HG03439 (cell line): ENCODE measurements around the gene NCBP3.

Source experiments
- ATAC-seq: cut with Tn5 transposase; IDR thresholded peaks from one replicate; pipeline ENCODE4 v1.9.1; 2021; ENCODE audit warnings: mild to moderate bottlenecking, moderate library complexity; ENCODE audit not compliant: unreplicated experiment

The NCBP3 gene

GRCh38 chr17:3812771-3813170 lies 33.3 kb downstream of the NCBP3 start:
- no peak for ATAC-seq

DNA sequence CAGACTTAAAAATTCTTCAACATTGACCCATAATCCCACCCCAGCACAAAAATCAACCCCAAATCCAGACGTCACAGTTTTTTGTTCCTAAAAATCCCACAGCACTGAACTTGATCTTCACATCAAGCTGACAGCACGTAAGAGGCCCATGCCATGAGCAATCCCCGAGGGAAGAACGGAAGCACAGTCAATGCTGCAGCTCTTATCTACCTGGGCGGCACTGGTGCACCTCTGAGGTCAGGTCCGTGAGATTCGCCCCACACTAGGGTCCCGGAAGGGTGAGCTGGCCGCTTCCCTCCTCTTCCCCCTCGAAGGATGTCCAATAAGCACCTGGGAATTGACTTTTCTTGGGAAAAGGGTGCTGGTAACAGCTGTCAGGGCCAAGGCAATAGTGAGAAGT lies 33.8 kb downstream of the NCBP3 start:
- ATAC-seq, result no peak

DNA sequence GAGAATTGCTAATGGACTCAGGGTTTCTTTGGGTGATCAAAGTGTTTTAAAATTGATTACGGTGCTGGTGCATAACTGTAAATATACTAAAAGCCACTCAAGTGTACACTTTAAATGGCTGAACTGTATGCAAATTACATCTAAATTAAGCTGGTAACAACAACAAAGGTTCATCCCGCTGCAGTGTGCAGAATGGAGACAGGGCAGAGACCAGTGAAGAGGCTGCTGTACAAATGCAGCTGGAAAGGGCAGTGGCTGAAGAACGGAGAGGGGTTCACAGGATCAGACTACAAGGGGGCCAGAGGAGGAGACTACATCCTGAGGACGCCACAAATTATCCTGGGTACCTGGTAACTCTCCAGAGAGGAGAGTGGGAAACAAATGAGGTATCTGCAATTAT lies 36.0 kb downstream of the NCBP3 start:
- ATAC-seq, result no peak

DNA sequence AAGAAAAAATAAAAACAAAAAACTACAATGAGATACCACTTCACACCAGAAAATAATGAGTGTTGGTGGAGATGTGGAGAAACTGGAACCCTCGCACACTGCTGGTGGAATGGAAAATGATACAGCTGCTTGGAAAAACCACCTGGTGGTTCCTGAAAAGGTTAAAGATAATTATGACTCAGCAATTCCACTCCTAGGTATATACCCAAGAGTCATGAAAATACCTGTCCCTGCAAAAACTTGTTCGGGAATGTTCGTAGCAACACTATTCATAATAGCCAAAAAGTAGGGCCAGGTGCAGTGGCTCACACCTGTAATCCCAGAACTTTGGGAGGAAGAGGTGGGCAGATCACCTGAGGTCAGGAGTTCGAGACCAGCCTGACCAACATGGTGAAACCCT lies 36.9 kb downstream of the NCBP3 start:
- no peak for ATAC-seq

DNA sequence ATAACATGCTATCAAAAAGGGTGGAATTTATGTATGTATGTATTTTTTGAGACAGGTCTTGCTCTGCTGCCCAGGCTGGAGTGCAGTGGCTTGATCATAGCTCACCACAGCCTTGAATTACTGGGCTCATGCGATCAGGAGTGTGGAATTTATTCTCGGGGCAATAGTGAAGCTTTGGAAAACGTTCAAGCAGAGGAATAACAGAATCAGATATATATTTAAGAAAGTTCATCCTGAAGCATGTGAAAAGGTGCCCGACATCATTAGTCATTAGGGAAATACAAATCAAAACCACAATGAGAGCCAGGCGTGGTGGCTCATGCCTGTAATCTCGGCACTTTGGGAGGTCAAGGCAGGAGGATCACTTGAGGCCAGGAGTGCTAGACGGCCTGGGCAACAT lies 37.3 kb downstream of the NCBP3 start:
- ATAC-seq, result no peak

- ATAC-seq, result no peak
Observed at GRCh38 chr17:3805581-3805980, 40.5 kb downstream of the NCBP3 start.

GRCh38 chr17:3804503-3804931 lies 41.5 kb downstream of the NCBP3 start:
- peak; percentile 46 for ATAC-seq

DNA sequence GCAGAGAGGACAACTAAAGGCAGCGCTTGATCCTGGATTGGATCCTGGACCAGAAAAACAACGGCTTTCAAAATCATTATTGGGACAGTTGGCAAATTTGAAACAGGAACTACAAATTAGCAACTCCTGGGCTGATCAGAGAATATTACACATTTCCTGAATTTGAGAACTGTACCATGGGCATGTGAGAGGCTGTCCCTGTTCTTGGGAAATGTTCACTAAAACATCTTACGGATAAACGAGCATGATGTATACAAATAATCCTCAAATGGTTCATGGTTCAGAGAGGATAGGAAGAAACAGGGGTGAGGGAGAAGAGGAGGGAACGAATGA lies 42.8 kb downstream of the NCBP3 start:
- no peak for ATAC-seq

- no peak for ATAC-seq
Observed at GRCh38 chr17:3802461-3803307, 43.4 kb downstream of the NCBP3 start.

DNA sequence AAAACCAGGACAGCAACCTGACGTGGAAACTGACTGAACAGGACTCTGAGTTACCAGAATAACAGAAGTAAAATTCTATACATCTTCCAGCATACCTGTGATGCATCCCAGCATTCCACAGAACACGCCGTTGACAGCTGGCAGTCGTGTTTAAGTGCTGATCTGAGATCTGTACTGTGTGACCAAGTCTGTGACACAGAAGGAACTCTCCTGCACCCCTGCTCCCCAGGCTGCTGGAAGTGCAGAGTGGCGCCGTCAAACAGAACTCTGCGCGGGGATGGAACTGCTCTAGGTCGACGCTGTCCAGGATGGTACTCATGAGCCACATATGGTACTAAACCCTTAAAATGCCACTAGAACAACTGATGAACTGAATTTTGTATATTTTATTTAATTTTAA lies 44.3 kb downstream of the NCBP3 start:
- ATAC-seq, result no peak

DNA sequence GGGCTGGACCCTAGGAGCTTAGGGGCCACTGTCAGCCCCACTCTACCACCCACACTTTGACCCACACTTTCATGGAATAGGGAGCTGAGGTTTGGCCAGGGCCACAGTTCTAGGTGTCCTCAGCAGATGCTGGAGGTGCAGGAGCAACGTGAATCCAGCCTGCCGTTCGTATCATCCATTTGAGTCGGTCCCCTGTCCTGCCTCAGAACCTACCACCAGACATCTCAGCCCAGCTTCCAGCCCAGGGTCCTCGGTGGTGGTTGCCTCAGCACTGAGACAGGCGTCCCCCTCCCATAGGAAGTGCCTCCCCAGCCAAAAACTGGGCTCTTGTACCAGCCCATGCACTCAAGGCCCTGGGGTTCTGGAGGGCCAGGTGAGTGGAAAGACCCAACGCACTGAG lies 44.7 kb downstream of the NCBP3 start:
- ATAC-seq, result no peak

DNA sequence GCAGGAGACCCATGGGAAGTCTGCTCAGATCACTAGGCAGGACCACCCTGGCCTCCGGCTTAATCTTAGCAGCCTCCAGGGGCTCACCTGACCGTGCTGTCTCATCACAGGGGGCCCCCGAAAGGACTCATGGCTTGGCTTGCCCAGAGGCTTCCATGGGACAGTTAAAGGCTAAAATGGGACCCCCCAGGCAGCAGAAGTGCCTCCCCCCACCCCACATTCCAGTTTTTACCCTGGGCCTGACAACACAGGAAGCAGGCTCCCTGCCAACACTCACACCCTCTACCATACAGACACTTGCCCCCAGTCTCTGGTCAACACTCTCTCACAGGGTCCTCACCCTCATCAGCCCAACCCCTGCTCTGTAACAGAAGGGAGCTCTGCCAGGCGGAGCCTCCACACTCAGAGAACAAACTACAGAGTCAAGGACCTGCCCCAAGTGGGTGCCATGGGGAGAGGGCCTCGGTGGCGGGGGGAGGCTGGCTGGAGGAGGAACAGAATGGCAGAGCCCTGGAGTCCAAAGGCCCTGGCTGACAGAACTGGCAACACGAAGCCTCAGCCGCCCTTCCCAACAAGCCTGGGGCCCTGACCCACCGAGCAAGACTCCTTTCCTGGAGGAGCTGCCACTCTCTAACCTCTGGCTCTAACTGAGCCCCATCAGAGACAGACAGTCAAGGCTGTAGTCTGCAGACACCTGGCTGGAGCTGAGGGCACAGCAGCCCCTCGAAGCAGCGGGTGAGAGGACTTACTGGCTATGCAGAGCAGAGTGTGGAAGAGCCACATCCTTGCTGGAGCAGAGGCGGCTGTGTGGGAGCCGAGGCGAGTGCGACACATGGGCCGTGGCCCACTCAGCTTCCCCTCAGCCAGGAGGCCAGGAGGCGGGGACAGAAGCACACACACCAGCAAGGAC lies 45.4 kb downstream of the NCBP3 start, which contains the start of gene ITGAE:
Gene ITGAE (minus strand): TSS at position 827 of the 910 bp plus-strand sequence. CDS start 44 bp downstream, at position 783.
- ATAC-seq, result no peak

DNA sequence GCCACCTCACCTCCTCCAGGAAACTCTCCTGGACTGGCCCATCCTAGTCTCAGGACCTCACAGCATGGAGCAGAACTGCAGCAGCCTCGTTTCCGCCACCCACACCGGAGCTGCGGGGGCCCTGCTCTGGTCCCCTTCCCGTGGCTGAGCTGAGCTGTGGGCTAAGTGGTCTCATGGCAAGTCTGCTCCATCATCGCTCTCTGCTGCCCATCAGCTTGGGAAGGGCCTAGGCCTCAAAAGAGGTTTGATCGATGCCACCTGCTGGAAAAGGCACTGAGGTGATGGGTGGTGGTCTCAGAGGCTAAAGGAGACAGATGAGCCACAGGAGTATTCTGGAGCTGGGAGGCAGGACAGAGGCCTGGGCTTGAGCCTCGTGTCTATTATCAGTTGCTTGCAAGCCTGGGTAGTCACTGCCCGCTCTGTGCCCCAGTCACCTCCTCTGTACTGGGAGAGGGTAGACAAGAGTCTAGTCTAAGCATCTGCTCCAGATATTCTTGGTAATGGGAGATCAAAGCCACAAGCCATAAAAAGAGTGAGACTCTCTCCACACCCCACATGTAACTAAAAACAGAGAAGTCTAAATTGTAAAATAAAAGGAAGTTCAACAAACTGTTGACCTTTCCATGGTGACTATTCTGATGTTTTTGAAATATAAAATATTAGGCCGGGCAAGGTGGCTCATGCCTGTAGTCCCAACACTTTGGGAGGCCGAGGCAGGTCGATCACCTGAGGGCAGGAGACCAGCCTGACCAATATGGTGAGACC lies 46.7 kb downstream of the NCBP3 start:
- ATAC-seq, result no peak

- ATAC-seq, result no peak
Observed at GRCh38 chr17:3798273-3799180, 47.5 kb downstream of the NCBP3 start.

DNA sequence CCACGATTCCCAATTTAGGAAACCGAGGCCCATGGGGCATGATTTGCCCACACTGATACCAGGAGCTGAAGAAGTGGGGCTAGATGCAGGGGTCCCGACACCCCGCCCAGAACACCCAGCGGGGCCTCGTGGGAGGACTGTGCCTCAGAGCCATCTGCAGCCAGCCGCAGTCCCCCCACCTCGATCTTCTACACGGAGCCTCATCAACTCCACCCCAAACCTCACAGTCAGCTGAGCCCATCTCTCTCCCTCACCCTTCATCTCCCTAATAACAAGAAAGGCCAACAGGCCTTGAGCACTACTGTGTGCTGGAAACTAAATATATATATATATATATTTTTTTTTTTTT lies 49.2 kb downstream of the NCBP3 start:
- ATAC-seq, result no peak

DNA sequence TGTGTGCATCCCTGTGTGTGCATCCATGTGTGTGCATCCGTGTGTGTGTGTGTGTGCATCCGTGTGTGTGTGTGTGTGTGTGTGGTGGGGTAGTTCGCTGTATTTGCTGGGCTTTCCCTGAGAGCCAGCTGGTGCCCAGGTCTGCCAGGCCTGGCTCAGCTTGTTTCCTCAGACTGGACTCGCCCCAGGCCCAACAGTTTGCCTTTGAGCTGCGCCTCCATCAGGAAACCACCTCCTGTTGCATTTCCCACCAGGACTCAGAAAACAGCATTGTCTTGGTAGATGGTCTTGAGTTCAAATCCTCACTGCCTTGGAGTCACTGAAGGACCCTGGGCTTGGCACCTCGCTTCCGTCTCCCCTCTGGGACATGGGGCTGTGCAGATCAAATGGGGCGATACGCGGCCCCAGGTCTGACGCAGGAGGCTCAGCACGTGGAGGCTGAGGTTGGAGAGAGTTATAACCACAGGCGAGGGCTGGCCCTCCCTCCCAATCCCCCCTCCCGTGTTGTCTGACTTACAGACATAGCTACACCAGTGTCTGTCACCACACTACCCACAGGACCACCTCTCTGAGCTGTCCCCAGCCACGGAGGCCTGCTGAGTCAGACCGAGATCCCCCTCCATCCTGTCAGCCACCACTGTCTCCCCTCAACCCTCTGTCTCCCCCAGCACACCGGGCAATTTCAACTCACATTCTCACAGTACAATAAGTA lies 49.8 kb downstream of the NCBP3 start:
- peak; percentile 58 for ATAC-seq

GRCh38 chr17:3795390-3796102 lies 50.5 kb downstream of the NCBP3 start:
- ATAC-seq, result no peak

DNA sequence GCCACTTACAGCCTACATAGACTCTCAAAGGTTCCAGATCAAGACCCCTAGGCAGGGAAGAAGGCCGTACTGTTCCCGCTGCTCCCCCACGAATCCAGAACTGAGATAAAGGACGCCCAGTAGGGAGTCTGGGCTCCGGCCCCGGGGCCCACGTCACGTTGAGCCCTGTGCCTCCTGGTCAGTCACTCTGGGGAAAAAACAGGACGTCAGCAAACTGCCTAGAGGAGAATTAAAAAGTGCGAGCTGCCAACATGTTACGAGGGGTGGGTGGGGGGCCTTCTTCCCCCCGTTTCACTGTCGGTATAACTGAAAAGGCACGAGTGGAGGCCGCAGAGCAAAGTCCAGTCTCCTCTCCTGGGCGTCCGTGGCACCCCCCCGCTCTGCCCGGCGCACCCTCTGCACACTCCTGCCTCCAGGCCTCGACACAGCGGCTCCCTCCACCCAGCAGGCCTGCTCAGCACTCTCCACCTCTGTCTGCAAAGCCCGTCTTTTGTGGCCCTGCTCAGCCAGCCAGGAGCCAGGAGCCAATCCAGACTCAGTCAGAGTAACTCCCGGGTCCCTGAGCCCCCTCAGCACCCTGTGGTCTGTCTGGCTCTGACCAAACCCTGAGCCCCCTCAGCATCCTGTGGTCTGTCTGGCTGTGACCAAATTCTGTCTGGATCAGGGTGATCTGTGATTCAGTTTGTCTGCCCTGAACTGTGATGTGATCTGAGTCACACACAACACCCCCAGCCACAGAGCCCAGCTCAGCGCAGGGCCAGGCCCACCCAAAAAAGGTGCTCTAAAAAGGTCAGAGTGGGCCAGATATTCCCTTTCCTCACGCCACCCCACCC lies 51.3 kb downstream of the NCBP3 start:
- no peak for ATAC-seq
